ENCODE data around the gene CAPNS1. TPM values are rescaled to one million over a fixed set of nuclear protein-coding genes. Genes with fewer than 3 reads are reported as not detected.

The CAPNS1 gene
- total and polyA plus RNA-seq, 2 of the 13 experiments (the other 11 are each of a cell fraction or from before 2014, with no cell fraction given): 322 to 526 TPM

- peak; percentile 86 for TF ChIP-seq THAP9 (CRISPR knock-in tag; IDR thresholded peaks at IDR 0.05; ENCODE audit: borderline replicate concordance)
- no peak for TF ChIP-seq ZNF597 (CRISPR knock-in tag; IDR thresholded peaks at IDR 0.05)
- TF ChIP-seq RFXAP (CRISPR knock-in tag; IDR thresholded peaks at IDR 0.05; ENCODE audit: borderline replicate concordance): peak; percentile 85
- TF ChIP-seq SKIL (CRISPR knock-in tag; IDR thresholded peaks at IDR 0.05; ENCODE audit: borderline replicate concordance): no peak
- no peak for TF ChIP-seq ATF3 (CRISPR knock-in tag; IDR thresholded peaks at IDR 0.05)
- TF ChIP-seq ZNF615 (CRISPR knock-in tag; IDR thresholded peaks at IDR 0.05; ENCODE audit: borderline replicate concordance): peak; percentile 80; the same call in 1 of the 2 replicates
- TF ChIP-seq ZNF350 (CRISPR knock-in tag; IDR thresholded peaks at IDR 0.05; ENCODE audit: borderline replicate concordance, low read depth): peak; percentile 78
- no peak for TF ChIP-seq ZSCAN22 (CRISPR knock-in tag; IDR thresholded peaks at IDR 0.05)
- 0 out of 2 replicates have a peak, but pooled peaks have one; percentile 93 for TF ChIP-seq STAT5B (CRISPR knock-in tag; IDR thresholded peaks at IDR 0.05)
- TF ChIP-seq ZNF609 (CRISPR knock-in tag; IDR thresholded peaks at IDR 0.05; ENCODE audit: borderline replicate concordance): peak; percentile 46; the same call in 1 of the 2 replicates
- no peak for TF ChIP-seq ZNF746 (CRISPR knock-in tag; IDR thresholded peaks at IDR 0.05)
- TF ChIP-seq GPBP1L1 (CRISPR knock-in tag; IDR thresholded peaks at IDR 0.05): no peak
- no peak for TF ChIP-seq MTF1 (CRISPR knock-in tag; IDR thresholded peaks at IDR 0.05)
- TF ChIP-seq ZSCAN30 (CRISPR knock-in tag; IDR thresholded peaks at IDR 0.05): peak; percentile 89; the same call in 1 of the 2 replicates
- no peak for TF ChIP-seq MBD4 (IDR thresholded peaks at IDR 0.05; ENCODE audit: borderline replicate concordance, low read length)
Observed at GRCh38 chr19:36114721-36115452, 25.0 kb upstream of the CAPNS1 start, which contains the start of gene POLR2I (continued).

Measured in HepG2 (cell line).